ENCODE measurements around the gene KRTAP9-3.
"Not testable (repeated sequence)": the region's sequence is repeated elsewhere in the genome, so short reads cannot be mapped to it uniquely, and the experiment has no call there.

The KRTAP9-3 gene

GRCh38 chr17:41232399-41233105, at the start of gene KRTAP9-3:
TSS of gene KRTAP9-3 (plus strand) at chr17:41232449. CDS start at chr17:41232502, 53 bp downstream.
- not testable (repeated sequence) for H3K36me3 Mint-ChIP-seq; H3K27ac Mint-ChIP-seq; DNase-seq (ENCODE audit: low spot score in 2 of 2); H3K4me3 Mint-ChIP-seq; H3K9me3 Mint-ChIP-seq; ATAC-seq; H3K4me1 Mint-ChIP-seq

- Mint-ChIP-seq H3K9me3 (no peaks in the 10 kb centered on the region), H3K4me3 (no peak within 1 kb of the TSS), H3K27ac (no peak within 1 kb of the TSS), H3K4me1 (no peaks in the 10 kb centered on the region), H3K36me3 (no peaks in the 10 kb centered on the region)
- ATAC-seq (no peak), DNase-seq (ENCODE audit: low spot score in 2 of 2) (no peak)
These were observed 47.7 kb upstream of the KRTAP9-3 start, which contains the start of gene KRTAP4-1 for GRCh38 chr17:41184480-41184961. TSS of gene KRTAP4-1 (minus strand) at chr17:41184911. CDS start at chr17:41184854, 57 bp downstream.

- H3K27ac Mint-ChIP-seq: no peak overlapping the region
- no peak overlapping the region for H3K4me3 Mint-ChIP-seq
- ATAC-seq (peak; percentile 42), DNase-seq (ENCODE audit: low spot score in 2 of 2) (no peak)
- H3K4me1 Mint-ChIP-seq: no peaks in the 10 kb centered on the region
- no peaks in the 10 kb centered on the region for H3K9me3 Mint-ChIP-seq
- no peaks in the 10 kb centered on the region for H3K36me3 Mint-ChIP-seq
These were observed 47.2 kb upstream of the KRTAP9-3 start for GRCh38 chr17:41185001-41185400.

- Mint-ChIP-seq H3K9me3 (no peaks in the 10 kb centered on the region), H3K27ac (no peak overlapping the region), H3K4me3 (no peak overlapping the region), H3K36me3 (no peaks in the 10 kb centered on the region), H3K4me1 (no peaks in the 10 kb centered on the region)
- DNase-seq (ENCODE audit: low spot score in 2 of 2) (no peak), ATAC-seq (no peak)
These were observed 45.4 kb upstream of the KRTAP9-3 start for GRCh38 chr17:41186872-41187271.

- H3K4me3 Mint-ChIP-seq, H3K9me3 Mint-ChIP-seq: not testable (repeated sequence)
These were observed 42.4 kb upstream of the KRTAP9-3 start, which contains the start of gene KRTAP9-1 for GRCh38 chr17:41189837-41190318. TSS of gene KRTAP9-1 (plus strand) at chr17:41189887. CDS start at chr17:41189887, 0 bp downstream.

GRCh38 chr17:41190328-41190727, 41.9 kb upstream of the KRTAP9-3 start:
- DNase-seq (ENCODE audit: low spot score in 2 of 2): no peak
- ATAC-seq: no peak
- Mint-ChIP-seq H3K4me3 (no peak overlapping the region), H3K9me3 (no peaks in the 10 kb centered on the region), H3K27ac (no peak overlapping the region), H3K4me1 (no peaks in the 10 kb centered on the region), H3K36me3 (no peaks in the 10 kb centered on the region)

More at GRCh38 chr17:41189837-41190318, 42.4 kb upstream of the KRTAP9-3 start, which contains the start of gene KRTAP9-1:
- not testable (repeated sequence) for DNase-seq (ENCODE audit: low spot score in 2 of 2); H3K4me1 Mint-ChIP-seq; H3K27ac Mint-ChIP-seq; ATAC-seq; H3K36me3 Mint-ChIP-seq

- Mint-ChIP-seq H3K9me3 (no peaks in the 10 kb centered on the region), H3K4me1 (no peaks in the 10 kb centered on the region), H3K4me3 (no peak overlapping the region), H3K27ac (no peak overlapping the region), H3K36me3 (no peaks in the 10 kb centered on the region)
- ATAC-seq (no peak), DNase-seq (ENCODE audit: low spot score in 2 of 2) (no peak)
These were observed 36.2 kb upstream of the KRTAP9-3 start for GRCh38 chr17:41196068-41196467.

- Mint-ChIP-seq H3K4me3 (no peak overlapping the region), H3K36me3 (no peaks in the 10 kb centered on the region), H3K4me1 (no peaks in the 10 kb centered on the region), H3K27ac (no peak overlapping the region), H3K9me3 (no peaks in the 10 kb centered on the region)
- ATAC-seq (no peak), DNase-seq (ENCODE audit: low spot score in 2 of 2) (no peak)
These were observed 32.7 kb upstream of the KRTAP9-3 start for GRCh38 chr17:41199421-41200078.

- H3K4me3 Mint-ChIP-seq: no peak overlapping the region
These were observed 20.3 kb upstream of the KRTAP9-3 start for GRCh38 chr17:41211845-41212466.

GRCh38 chr17:41212524-41213169, 19.6 kb upstream of the KRTAP9-3 start:
- H3K36me3 Mint-ChIP-seq: no peaks in the 10 kb centered on the region
- ATAC-seq: no peak
- no peak overlapping the region for H3K4me3 Mint-ChIP-seq
- no peaks in the 10 kb centered on the region for H3K9me3 Mint-ChIP-seq
- no peaks in the 10 kb centered on the region for H3K4me1 Mint-ChIP-seq
- H3K27ac Mint-ChIP-seq: no peak overlapping the region
- DNase-seq (ENCODE audit: low spot score in 2 of 2): no peak

More at GRCh38 chr17:41211845-41212466, 20.3 kb upstream of the KRTAP9-3 start:
- H3K36me3 Mint-ChIP-seq: no peaks in the 10 kb centered on the region
- H3K4me1 Mint-ChIP-seq: no peaks in the 10 kb centered on the region
- no peaks in the 10 kb centered on the region for H3K9me3 Mint-ChIP-seq
- no peak for DNase-seq (ENCODE audit: low spot score in 2 of 2)
- ATAC-seq: peak; percentile 73
- H3K27ac Mint-ChIP-seq: no peak overlapping the region

- Mint-ChIP-seq H3K36me3 (no peaks in the 10 kb centered on the region), H3K9me3 (peaks cover 6% of the 10 kb centered on the region), H3K4me3 (no peak overlapping the region), H3K4me1 (no peaks in the 10 kb centered on the region), H3K27ac (no peak overlapping the region)
- no peak for ATAC-seq
- no peak for DNase-seq (ENCODE audit: low spot score in 2 of 2)
These were observed 16.6 kb upstream of the KRTAP9-3 start for GRCh38 chr17:41215681-41216080.

- Mint-ChIP-seq H3K4me3 (no peak overlapping the region), H3K27ac (no peak overlapping the region), H3K36me3 (no peaks in the 10 kb centered on the region), H3K9me3 (peaks cover 6% of the 10 kb centered on the region), H3K4me1 (no peaks in the 10 kb centered on the region)
- DNase-seq (ENCODE audit: low spot score in 2 of 2) (no peak), ATAC-seq (no peak)
These were observed 8.4 kb upstream of the KRTAP9-3 start for GRCh38 chr17:41223821-41224220.

GRCh38 chr17:41226051-41226450, 6.2 kb upstream of the KRTAP9-3 start:
- Mint-ChIP-seq H3K36me3 (no peaks in the 10 kb centered on the region), H3K4me3 (no peak overlapping the region), H3K9me3 (no peaks in the 10 kb centered on the region), H3K27ac (no peak overlapping the region), H3K4me1 (peaks cover 6% of the 10 kb centered on the region)
- DNase-seq (ENCODE audit: low spot score in 2 of 2) (no peak), ATAC-seq (no peak)

- not testable (repeated sequence) for H3K9me3 Mint-ChIP-seq; H3K27ac Mint-ChIP-seq; H3K4me1 Mint-ChIP-seq; H3K36me3 Mint-ChIP-seq; DNase-seq (ENCODE audit: low spot score in 2 of 2); H3K4me3 Mint-ChIP-seq; ATAC-seq
These were observed 5.6 kb upstream of the KRTAP9-3 start, which contains the start of gene KRTAP9-2 for GRCh38 chr17:41226598-41227095. TSS of gene KRTAP9-2 (plus strand) at chr17:41226648. CDS start at chr17:41226655, 7 bp downstream.

- no peak overlapping the region for H3K4me3 Mint-ChIP-seq
- no peak for DNase-seq (ENCODE audit: low spot score in 2 of 2)
- no peak overlapping the region for H3K27ac Mint-ChIP-seq
- ATAC-seq: no peak
- no peaks in the 10 kb centered on the region for H3K9me3 Mint-ChIP-seq
- H3K36me3 Mint-ChIP-seq: no peaks in the 10 kb centered on the region
- H3K4me1 Mint-ChIP-seq: peaks cover 6% of the 10 kb centered on the region
These were observed 2.2 kb upstream of the KRTAP9-3 start for GRCh38 chr17:41230094-41230493.

All from stimulated activated effector memory CD8-positive, alpha-beta T cell treated with anti-CD3 and anti-CD28 coated beads, Interleukin-12 subunit alpha, Interleukin-12 subunit beta, amount 100 ng/mL, for 72 hours (primary cell).